ENCODE data around the gene HAVCR2. TPM values are rescaled to one million over a fixed set of nuclear protein-coding genes. Genes with fewer than 3 reads are reported as not detected.

HAVCR2 gene
- total RNA-seq, 1 experiment from 2014 or later, result not detected

DNA sequence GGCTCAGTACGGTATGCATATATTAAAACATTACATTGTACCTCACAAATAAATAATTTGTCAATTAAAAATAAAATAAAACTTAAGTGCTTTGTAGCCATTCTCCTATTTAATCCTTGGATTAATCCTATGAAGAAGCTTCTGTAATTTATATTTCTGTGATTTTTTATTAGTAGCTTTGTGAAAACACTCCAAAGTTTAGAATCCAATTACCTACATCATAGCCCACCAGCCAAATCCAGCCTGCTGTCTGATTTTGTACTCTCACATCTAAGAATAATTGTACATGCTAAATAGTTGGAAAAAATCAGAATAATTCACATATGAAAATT is 23.4 kb upstream of the HAVCR2 start:
- H3K23ac ChIP-seq (ENCODE audit: insufficient read length, low read depth, low read length), result no peak overlapping the region
- Mint-ChIP-seq H3K27ac (no peak overlapping the region), H3K27me3 (ENCODE audit: low read depth) (no peaks in the 10 kb centered on the region), H3K4me1 (peaks cover 3 to 5% of the 10 kb centered on the region in 2 experiments), H3K9me3 (no peaks in the 10 kb centered on the region), H3K4me3 (no peak overlapping the region), H3K36me3 (ENCODE audit: insufficient read depth in 1 of 3, low read depth in 3 of 3) (peaks cover under 1 to 4% (median 3%) of the 10 kb centered on the region in 3 experiments; a peak in 5 of 7 replicates)
- no peak overlapping the region for H2AFZ ChIP-seq (ENCODE audit: low read length)
- no peak overlapping the region for H3K27ac ChIP-seq (ENCODE audit: insufficient read length, low read depth, low read length)
- no CpG with 5 or more reads among the region's 1 CpG for WGBS (ENCODE audit: extremely low coverage, insufficient read length, low lambda C conversion rate)
- no peak overlapping the region for H2BK20ac ChIP-seq (ENCODE audit: low read depth, low read length, poor library complexity, severe bottlenecking)
- no peak overlapping the region for H3K9ac ChIP-seq (ENCODE audit: extremely low read depth, insufficient read length, low read length)
- no peaks in the 10 kb centered on the region for H3K4me1 ChIP-seq (ENCODE audit: insufficient read depth, low read length)
- no peak overlapping the region for H3K14ac ChIP-seq (ENCODE audit: insufficient read depth, low read length)
- H2AK5ac ChIP-seq (ENCODE audit: insufficient read length, low read length), result no peak overlapping the region
- no peak overlapping the region for H3K4me2 ChIP-seq (ENCODE audit: insufficient read depth, insufficient read length, low read length)
- H4K5ac ChIP-seq (ENCODE audit: insufficient read length, low read depth, low read length), result no peak overlapping the region
- no peaks in the 10 kb centered on the region for H3K27me3 ChIP-seq (ENCODE audit: insufficient read depth, low read length)
- no peaks in the 10 kb centered on the region for H3K23me2 ChIP-seq (ENCODE audit: insufficient read length, low read depth, low read length, poor library complexity, severe bottlenecking)
- H3K4ac ChIP-seq (ENCODE audit: low read depth, low read length), result no peak overlapping the region
- TF ChIP-seq, protein P1, sequence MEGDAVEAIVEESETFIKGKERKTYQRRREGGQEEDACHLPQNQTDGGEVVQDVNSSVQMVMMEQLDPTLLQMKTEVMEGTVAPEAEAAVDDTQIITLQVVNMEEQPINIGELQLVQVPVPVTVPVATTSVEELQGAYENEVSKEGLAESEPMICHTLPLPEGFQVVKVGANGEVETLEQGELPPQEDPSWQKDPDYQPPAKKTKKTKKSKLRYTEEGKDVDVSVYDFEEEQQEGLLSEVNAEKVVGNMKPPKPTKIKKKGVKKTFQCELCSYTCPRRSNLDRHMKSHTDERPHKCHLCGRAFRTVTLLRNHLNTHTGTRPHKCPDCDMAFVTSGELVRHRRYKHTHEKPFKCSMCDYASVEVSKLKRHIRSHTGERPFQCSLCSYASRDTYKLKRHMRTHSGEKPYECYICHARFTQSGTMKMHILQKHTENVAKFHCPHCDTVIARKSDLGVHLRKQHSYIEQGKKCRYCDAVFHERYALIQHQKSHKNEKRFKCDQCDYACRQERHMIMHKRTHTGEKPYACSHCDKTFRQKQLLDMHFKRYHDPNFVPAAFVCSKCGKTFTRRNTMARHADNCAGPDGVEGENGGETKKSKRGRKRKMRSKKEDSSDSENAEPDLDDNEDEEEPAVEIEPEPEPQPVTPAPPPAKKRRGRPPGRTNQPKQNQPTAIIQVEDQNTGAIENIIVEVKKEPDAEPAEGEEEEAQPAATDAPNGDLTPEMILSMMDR (conservative IDR thresholded peaks at IDR 0.05), result no peak
- DNase-seq, result no peak
- no peak overlapping the region for H2BK5ac ChIP-seq (ENCODE audit: insufficient read length, low read length)
- H3K79me2 ChIP-seq (ENCODE audit: insufficient read depth, low read length), result no peaks in the 10 kb centered on the region
- H3K9me3 ChIP-seq (ENCODE audit: control insufficient read depth, low read depth, low read length), result no peaks in the 10 kb centered on the region
- no peak overlapping the region for H2BK120ac ChIP-seq (ENCODE audit: low read depth, low read length, poor library complexity, severe bottlenecking)
- H3K79me1 ChIP-seq (ENCODE audit: insufficient read depth, low read depth, low read length, poor library complexity, severe bottlenecking), result peaks cover under 1% of the 10 kb centered on the region
- no peak overlapping the region for H3K18ac ChIP-seq (ENCODE audit: insufficient read length, low read depth, low read length)
- H2BK12ac ChIP-seq (ENCODE audit: insufficient read length, low read depth, low read length), result no peak overlapping the region
- H3K56ac ChIP-seq (ENCODE audit: insufficient read length, low read depth, low read length), result no peak overlapping the region
- no peak overlapping the region for H4K8ac ChIP-seq (replicated peaks; ENCODE audit: insufficient read length, low read depth, low read length)
- no peak overlapping the region for H4K91ac ChIP-seq (ENCODE audit: insufficient read length, low read depth, low read length)
- no peaks in the 10 kb centered on the region for H4K20me1 ChIP-seq (ENCODE audit: control insufficient read depth, insufficient read depth, insufficient read length)
- no peak overlapping the region for H3T11ph ChIP-seq (ENCODE audit: low read length)
- no peak overlapping the region for H2BK15ac ChIP-seq (ENCODE audit: low read depth, low read length)
